Muscle layer of colon (tissue), 2 donors: ENCODE results near the gene SLC15A1.
"Not testable (repeated sequence)": the region's sequence is repeated elsewhere in the genome, so short reads cannot be mapped to it uniquely, and the experiment has no call there.

Source experiments
- H3K27ac ChIP-seq: one replicate; pipeline ENCODE4 v1.7.0; 2013; ENCODE audit warnings: low read depth, mild to moderate bottlenecking, low read length, moderate library complexity
- H3K27me3 ChIP-seq, 2 donors: one replicate each; pipeline ENCODE4 v1.7.0; 2013; ENCODE audit warnings: low read length in 2 of 2, mild to moderate bottlenecking in 2 of 2; ENCODE audit not compliant: insufficient read depth in 2 of 2, control insufficient read depth in 1 of 2
- H3K36me3 ChIP-seq: one replicate; pipeline ENCODE4 v1.7.0; 2013; ENCODE audit warnings: mild to moderate bottlenecking, low read length; ENCODE audit not compliant: insufficient read depth
- H3K4me1 ChIP-seq: one replicate; pipeline ENCODE4 v1.7.0; 2013; ENCODE audit warnings: mild to moderate bottlenecking, low read length; ENCODE audit not compliant: insufficient read depth
- H3K4me3 ChIP-seq, 2 donors: one replicate each; pipeline ENCODE4 v1.7.0; 2013; ENCODE audit warnings: low read length in 2 of 2, low read depth in 1 of 2, mild to moderate bottlenecking in 1 of 2, moderate library complexity in 1 of 2
- H3K9ac ChIP-seq: one replicate; pipeline ENCODE4 v1.7.0; 2013; ENCODE audit warnings: low read length
- H3K9me3 ChIP-seq: one replicate; pipeline ENCODE4 v1.7.0; 2013; ENCODE audit warnings: mild to moderate bottlenecking, low read length
- donor health status: abdominal sarcoma.
- donor health status: Adenocarcinoma of cecum.

Gene SLC15A1

GRCh38 chr13:98651744-98652143 lies 100.7 kb downstream of the SLC15A1 start:
- Histone ChIP-seq H3K9me3 (no peaks in the 10 kb centered on the region), H3K9ac (no peak overlapping the region), H3K4me1 (no peaks in the 10 kb centered on the region), H3K4me3 (no peak overlapping the region), H3K27ac (no peak overlapping the region), H3K27me3 (no peaks in the 10 kb centered on the region), H3K36me3 (no peaks in the 10 kb centered on the region)

- H3K9ac ChIP-seq = no peak overlapping the region
- H3K36me3 ChIP-seq = no peaks in the 10 kb centered on the region
- H3K4me1 ChIP-seq = no peaks in the 10 kb centered on the region
- no peak overlapping the region for H3K4me3 ChIP-seq
- H3K27me3 ChIP-seq = no peaks in the 10 kb centered on the region
- H3K9me3 ChIP-seq = no peaks in the 10 kb centered on the region
- no peak overlapping the region for H3K27ac ChIP-seq
These were observed 101.9 kb downstream of the SLC15A1 start for GRCh38 chr13:98650396-98651107.

- H3K27me3 ChIP-seq = no peaks in the 10 kb centered on the region
- H3K27ac ChIP-seq = no peak overlapping the region
- no peaks in the 10 kb centered on the region for H3K36me3 ChIP-seq
- H3K9ac ChIP-seq = no peak overlapping the region
- no peaks in the 10 kb centered on the region for H3K9me3 ChIP-seq
- H3K4me1 ChIP-seq = no peaks in the 10 kb centered on the region
- H3K4me3 ChIP-seq = no peak overlapping the region
These were observed 102.6 kb downstream of the SLC15A1 start for GRCh38 chr13:98649861-98650260.

- no peak overlapping the region for H3K27ac ChIP-seq
- H3K9me3 ChIP-seq = no peaks in the 10 kb centered on the region
- no peaks in the 10 kb centered on the region for H3K36me3 ChIP-seq
- no peaks in the 10 kb centered on the region for H3K4me1 ChIP-seq
- H3K4me3 ChIP-seq = no peak overlapping the region
- H3K9ac ChIP-seq = no peak overlapping the region
- no peaks in the 10 kb centered on the region for H3K27me3 ChIP-seq
These were observed 103.8 kb downstream of the SLC15A1 start for GRCh38 chr13:98648686-98649085.

- Histone ChIP-seq H3K27ac (no peak overlapping the region), H3K4me3 (no peak overlapping the region), H3K36me3 (no peaks in the 10 kb centered on the region), H3K4me1 (no peaks in the 10 kb centered on the region), H3K9ac (no peak overlapping the region), H3K27me3 (no peaks in the 10 kb centered on the region), H3K9me3 (no peaks in the 10 kb centered on the region)
These were observed 104.3 kb downstream of the SLC15A1 start for GRCh38 chr13:98648141-98648540.

GRCh38 chr13:98647121-98647520 lies 105.4 kb downstream of the SLC15A1 start:
- H3K27ac ChIP-seq = no peak overlapping the region
- H3K4me1 ChIP-seq = no peaks in the 10 kb centered on the region
- no peaks in the 10 kb centered on the region for H3K9me3 ChIP-seq
- no peak overlapping the region for H3K9ac ChIP-seq
- H3K36me3 ChIP-seq = no peaks in the 10 kb centered on the region
- no peaks in the 10 kb centered on the region for H3K27me3 ChIP-seq
- H3K4me3 ChIP-seq = no peak overlapping the region

- Histone ChIP-seq H3K9me3 (no peaks in the 10 kb centered on the region), H3K4me1 (no peaks in the 10 kb centered on the region), H3K9ac (no peak overlapping the region), H3K36me3 (no peaks in the 10 kb centered on the region), H3K27ac (no peak overlapping the region), H3K4me3 (no peak overlapping the region), H3K27me3 (no peaks in the 10 kb centered on the region)
These were observed 109.0 kb downstream of the SLC15A1 start for GRCh38 chr13:98643479-98643878.

- Histone ChIP-seq H3K4me3 (no peak overlapping the region), H3K27ac (no peak overlapping the region), H3K4me1 (no peaks in the 10 kb centered on the region), H3K9me3 (no peaks in the 10 kb centered on the region), H3K27me3 (no peaks in the 10 kb centered on the region), H3K9ac (no peak overlapping the region), H3K36me3 (no peaks in the 10 kb centered on the region)
These were observed 111.4 kb downstream of the SLC15A1 start for GRCh38 chr13:98641075-98641474.

GRCh38 chr13:98639785-98640184 lies 112.7 kb downstream of the SLC15A1 start:
- not testable (repeated sequence) for H3K4me3 ChIP-seq, H3K27me3 ChIP-seq, H3K9me3 ChIP-seq, H3K4me1 ChIP-seq, H3K36me3 ChIP-seq, H3K27ac ChIP-seq, H3K9ac ChIP-seq

- H3K9ac ChIP-seq, H3K36me3 ChIP-seq, H3K27me3 ChIP-seq, H3K27ac ChIP-seq, H3K4me1 ChIP-seq, H3K4me3 ChIP-seq, H3K9me3 ChIP-seq: not testable (repeated sequence)
These were observed 114.1 kb downstream of the SLC15A1 start for GRCh38 chr13:98638352-98638751.
